GM21786 (cell line): Measurements from ENCODE around the gene C19orf44.

Experiments used
- ATAC-seq: cut with Tn5 transposase; IDR thresholded peaks from one replicate; pipeline ENCODE4 v1.9.1; 2021; ENCODE audit not compliant: unreplicated experiment

C19orf44 gene

GRCh38 chr19:16516381-16516780 is 20.2 kb downstream of the C19orf44 start:
- no peak for ATAC-seq

DNA sequence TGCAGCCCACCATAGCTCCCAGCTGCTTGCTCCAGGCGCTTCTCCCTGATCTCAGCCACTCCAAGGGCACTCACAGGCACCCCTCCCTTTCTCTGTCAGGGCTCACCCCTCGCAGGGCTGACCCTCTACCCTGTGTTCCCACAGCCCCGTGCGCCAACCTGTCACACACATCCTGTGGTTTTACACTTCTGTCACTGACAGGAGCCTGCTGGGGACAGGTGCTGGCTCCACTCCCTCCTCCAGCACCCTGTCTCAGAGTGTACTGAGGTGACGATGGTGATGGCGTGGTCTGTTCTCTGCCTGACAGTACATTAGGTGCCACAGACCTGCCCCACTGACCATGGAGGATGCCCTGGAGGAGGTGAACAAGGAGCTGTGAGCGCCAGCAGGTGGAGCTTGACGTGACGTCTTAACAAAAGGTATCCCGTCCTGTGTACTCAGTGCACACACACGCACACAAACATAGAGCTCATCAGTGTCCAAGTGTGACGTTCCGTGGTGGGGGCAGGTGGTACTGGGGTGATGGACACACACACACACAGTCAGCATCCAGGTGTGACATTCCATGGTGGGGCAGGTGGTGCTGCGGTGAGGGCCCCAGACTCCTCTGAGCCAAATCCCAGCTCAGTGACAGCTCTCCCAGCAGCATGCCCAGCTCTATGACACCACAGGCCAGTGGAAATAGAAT is 20.9 kb downstream of the C19orf44 start:
- no peak for ATAC-seq

DNA sequence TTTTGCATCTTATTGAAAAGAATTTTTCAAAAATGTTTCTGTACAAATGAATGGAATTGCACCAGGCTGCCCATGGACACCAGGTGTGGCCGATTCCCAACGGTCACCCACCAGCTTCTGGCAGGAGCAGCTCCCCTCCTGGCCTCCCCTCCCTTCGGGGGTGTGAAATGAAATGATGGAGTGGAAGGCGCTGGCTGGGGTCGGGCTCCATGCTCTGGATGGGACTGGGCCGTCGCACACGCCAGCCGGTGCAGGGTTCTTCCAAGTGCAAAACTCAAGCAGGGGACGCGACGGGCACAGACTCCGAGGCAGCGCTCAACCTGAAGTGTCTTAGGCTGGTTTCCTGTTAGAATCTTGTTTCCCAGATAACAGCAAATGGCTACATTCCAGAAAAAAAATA is 21.9 kb downstream of the C19orf44 start:
- ATAC-seq, result no peak

- no peak for ATAC-seq
Observed at GRCh38 chr19:16518483-16519229, 22.5 kb downstream of the C19orf44 start.

DNA sequence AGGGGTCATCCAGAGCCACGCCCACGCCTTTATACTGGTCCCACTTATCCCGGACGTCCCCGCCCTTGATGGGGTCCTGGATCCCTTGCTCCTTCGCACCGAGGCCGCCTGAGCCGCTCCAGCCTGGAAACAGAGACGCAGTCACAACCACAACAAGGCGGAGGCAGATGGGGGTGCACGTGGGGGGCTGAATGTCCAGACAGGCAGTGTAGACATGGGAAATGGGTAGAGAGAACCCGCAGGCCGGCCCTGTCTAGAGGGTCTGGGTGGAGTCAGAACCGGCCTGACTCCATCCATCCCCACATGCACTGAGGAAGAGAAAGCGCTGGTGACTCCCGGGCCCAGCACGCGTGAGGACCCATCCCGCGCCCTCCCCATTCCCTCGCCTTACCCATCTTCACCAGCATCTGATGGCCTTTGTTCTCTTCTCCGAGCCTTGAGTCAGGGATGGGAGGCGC is 23.1 kb downstream of the C19orf44 start:
- ATAC-seq, result no peak

GRCh38 chr19:16520074-16520973 is 24.1 kb downstream of the C19orf44 start:
- ATAC-seq, result no peak

- ATAC-seq, result no peak
Observed at GRCh38 chr19:16520986-16521624, 24.9 kb downstream of the C19orf44 start.

- ATAC-seq, result no peak
Observed at GRCh38 chr19:16521715-16522289, 25.6 kb downstream of the C19orf44 start.

DNA sequence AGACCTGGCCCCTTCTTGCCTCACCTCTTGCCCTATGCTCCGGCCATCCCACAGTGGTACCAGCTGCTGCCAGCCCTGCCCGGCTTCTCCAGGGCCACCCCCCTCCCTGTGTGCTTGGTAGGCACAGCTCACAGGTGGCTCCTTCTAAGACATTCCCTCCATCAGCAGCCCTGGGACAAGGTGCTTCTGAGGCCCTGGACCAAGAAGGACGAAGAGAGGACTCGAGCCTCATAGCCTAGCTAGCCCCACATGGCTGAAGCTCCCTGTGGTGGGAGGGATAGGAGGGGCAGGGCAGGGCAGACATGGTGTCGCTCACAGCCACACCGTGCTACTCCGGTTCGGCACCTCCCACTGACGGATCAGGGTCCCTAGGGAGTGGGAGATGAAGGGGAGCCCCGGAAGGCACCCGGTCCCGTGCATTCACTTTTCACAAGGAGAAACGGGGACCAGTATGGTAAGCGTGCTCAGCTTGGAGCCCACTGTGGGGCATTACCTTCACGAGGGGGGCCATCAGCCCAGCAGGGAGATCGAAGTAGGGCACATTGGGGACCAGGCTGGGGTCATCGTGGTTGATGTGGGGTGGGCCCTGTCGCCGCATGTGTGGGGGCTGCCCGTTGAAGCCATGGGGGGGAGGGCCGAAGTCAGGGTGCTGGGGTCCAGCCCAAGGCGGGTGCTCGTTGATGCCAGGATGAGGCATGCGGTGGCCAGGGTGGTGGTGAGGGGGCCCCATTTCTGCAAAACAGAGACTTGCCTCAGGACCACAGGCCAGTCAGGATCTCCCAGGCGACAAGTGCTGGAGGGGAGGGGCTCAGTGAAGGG is 26.6 kb downstream of the C19orf44 start:
- no peak for ATAC-seq

GRCh38 chr19:16524991-16525734 is 29.0 kb downstream of the C19orf44 start:
- no peak for ATAC-seq

DNA sequence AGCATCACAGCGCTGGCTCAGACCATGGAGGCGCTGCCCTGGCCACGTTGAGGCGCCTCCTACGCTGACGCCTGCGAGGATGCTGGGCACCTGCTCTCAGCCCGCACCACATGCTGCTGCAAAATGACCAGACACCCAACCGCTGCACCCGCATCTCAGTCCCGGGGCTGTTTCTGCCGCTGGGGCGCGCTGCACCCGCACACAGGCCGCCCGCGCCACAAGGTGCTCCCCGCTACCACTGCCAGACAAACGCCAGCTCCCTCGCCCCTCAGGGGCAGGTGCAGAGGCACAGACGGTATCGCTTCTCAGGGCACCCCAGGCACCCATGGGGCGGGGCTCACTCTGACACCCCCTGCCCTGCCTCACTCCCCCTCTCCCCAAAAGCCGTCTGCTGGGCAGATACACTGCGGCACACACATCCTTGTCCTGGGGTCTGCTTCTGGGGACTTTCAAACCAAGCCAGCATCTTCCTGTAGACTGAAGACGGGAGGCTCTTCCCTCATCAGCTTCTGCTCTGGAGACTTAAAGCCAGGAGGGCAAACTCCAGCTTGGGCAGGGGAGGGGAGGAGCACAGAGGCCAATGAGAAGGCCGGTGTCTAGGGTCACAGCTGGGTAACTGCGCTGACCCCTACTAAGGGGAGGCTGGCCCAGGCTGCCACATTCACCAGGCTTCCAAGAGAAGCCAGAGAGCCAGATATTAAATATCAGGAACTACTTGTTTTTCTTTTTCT is 29.7 kb downstream of the C19orf44 start:
- no peak for ATAC-seq

- no peak for ATAC-seq
Observed at GRCh38 chr19:16527334-16527935, 31.2 kb downstream of the C19orf44 start.

DNA sequence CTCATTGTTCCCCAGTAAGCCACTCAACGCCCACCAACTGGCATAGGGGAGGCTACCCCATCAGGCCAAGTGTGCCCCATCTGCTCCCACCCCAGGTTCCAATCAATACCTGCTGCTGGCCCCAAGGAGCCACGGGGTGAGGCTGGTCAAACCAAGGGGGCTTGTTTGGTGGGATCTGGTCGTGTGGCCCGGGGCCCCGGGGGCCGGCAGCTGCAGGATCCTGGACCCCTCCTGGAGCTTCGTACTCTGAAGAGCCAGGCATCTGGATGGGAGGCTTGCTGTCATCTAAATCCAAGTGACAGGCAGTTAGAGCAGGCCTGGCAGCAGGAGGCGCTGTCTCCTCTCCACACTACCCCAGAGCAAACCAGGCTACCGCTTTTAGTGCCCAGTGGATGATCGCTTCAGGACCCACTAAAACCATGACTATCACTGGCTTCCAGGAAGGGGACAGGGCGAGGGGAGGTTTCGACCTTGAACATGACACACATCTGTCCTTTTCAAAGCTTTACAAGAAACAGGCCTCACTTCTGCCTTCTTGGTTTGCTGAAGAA is 31.9 kb downstream of the C19orf44 start:
- ATAC-seq, result no peak

DNA sequence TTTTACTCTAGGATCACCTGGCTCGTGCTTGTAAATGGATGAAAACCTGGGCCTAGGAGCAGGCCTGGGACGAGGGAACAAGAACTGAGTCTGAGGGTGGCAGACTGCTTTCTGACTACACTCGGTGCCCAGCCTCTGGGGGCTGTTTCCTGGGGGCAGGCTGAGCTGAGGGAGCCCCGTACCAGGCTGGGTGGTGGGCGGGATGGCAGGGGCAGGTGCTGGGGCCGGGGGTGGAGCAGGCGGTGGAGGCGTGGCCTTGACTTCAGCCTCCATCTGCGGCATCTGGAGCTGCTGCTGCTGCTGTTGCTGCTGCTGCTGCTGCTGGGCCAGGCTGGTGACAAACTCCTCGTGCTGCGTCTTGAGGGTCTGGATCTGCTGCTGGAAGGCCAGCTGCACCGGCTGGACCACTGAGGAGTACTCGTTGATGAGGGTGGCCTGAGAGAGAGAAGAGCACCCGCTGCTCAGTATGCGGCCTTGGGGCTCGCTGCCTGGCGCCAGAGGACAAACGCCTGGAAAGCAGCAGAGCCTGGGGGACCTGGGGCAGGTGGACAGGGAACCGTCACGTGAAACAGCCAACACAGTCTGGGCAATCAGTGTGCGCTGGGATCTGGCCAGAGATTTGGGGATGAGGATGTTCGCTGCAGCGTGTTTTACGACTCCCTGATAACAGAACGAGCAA is 33.4 kb downstream of the C19orf44 start:
- ATAC-seq, result no peak

- no peak for ATAC-seq
Observed at GRCh38 chr19:16530540-16531379, 34.6 kb downstream of the C19orf44 start.

- ATAC-seq, result no peak
Observed at GRCh38 chr19:16531380-16531669, 35.1 kb downstream of the C19orf44 start.
